ENCODE results near the gene ALDH3A1.

Gene ALDH3A1

DNA sequence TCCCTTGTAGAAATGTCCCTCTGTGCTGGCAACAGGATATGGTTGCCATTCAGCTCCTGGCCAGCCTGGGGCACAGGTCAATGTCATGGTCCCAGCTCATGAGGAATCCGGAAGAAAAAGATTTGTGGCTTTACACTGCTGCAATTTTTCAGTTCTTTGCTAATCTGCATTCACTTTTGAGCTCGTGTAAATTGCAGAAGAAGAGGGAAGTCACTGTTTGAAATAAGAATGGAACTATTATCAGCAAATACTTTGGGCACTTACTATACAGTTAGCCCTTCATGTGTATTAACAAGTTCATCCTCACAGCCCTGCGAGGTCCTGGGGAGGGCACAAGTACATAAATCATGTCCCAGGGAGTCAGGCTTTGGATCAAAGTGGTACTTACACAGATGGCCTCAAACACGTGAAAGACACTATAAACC is 45.9 kb downstream of the ALDH3A1 start:
- no peak for DNase-seq

Data from NCI-H1105 treated with DMSO at 0.1 percent for 48 hours (cell line).